Stimulated activated CD4-positive, alpha-beta T cell treated with anti-CD3 and anti-CD28 coated beads, Interleukin-12 subunit alpha, Interleukin-12 subunit beta, amount 100 ng/mL, for 24 hours (primary cell): ENCODE measurements around the gene FBXO41.
A peak's percentile ranks its signal among the peaks of the same experiment; 100 is the strongest.

Experiments used
- DNase-seq, 2 experiments: peaks; one replicate each; pipeline ENCODE4 v3.0.0-alpha.2; 2020; ENCODE audit warnings: low read depth in 2 of 2

The FBXO41 gene

DNA sequence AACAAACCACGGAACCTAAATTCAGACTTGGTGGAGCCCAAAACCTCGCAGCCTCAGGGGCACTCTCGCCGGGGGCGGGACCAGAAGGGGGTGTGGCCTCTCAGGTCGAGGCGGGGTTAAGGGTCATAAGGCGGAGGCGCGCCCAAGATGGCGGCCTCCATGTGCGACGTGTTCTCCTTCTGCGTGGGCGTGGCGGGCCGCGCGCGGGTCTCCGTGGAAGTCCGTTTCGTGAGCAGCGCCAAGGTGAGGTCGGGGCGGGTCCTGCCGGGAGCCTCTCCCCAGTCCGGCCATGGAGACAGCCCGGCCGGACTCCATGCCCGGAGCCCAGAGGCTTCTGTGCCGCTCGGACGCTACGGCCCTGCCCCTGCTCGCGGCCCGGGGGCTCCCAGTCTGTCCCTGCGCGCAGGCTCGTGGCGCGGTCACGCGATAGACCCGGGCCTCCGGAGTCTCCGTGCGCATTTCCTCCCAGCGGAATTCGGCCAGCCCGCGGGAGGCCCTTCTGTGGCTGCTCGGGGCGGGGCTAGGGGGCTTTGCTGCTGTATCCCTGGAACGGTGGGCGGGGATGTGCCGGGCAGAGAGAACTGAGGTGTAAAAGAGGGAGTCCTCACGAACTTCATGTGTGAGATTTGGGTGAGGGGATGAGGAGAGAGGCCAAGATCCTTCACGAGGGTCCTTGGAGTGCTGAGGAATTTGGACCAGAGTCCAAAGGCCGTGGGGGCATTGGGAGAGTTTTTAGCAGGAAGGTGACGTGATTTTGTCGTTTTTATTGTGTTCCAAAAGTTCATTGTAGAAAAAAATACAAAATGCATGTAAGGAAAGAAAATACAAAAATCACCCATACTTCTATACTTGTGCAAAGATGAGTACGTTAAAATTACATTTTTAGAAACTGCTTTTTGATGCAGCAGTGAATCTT is 69.9 kb downstream of the FBXO41 start, which contains the start of gene SMYD5:
Gene SMYD5, plus strand, starts transcription at position 126 of the 916 bp plus-strand sequence. Its CDS starts 22 bp downstream, at position 148.
- DNase-seq = peak; percentile 86 to 95

DNA sequence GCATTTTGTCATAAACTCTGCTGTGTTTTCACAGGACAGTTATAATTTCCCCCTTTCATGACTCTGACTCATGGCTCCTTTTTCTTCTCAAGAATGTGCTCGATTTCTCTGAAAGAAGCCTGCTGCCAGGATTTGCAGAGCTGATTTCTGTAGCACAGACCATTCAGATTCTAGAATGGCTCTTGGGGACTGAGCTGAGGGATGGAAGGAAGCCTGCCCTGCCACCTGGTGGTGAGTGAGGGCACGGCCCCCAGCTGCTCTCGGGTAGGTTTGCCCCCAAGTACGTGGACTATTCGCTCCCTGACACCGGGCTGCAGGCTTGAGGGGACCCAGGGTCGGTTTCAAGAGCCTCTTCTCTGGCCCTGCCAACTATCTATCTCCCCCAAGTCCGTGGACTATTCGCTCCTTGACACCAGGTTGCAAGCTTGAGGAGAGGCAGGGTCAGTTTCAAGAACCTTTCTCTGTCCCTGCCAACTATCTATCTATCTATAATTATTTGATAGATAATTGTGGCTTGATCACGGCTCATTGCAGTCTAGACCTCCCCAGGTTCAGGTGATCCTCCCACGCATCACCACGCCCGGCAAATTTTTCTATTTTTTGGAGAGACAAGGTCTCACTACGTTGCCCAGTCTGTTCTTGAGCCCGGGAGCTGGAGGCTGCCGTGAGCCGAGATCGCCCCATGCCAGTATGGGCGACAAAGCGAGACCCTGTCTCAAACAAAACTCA is 71.7 kb downstream of the FBXO41 start:
- DNase-seq = peak; percentile 45 to 75

DNA sequence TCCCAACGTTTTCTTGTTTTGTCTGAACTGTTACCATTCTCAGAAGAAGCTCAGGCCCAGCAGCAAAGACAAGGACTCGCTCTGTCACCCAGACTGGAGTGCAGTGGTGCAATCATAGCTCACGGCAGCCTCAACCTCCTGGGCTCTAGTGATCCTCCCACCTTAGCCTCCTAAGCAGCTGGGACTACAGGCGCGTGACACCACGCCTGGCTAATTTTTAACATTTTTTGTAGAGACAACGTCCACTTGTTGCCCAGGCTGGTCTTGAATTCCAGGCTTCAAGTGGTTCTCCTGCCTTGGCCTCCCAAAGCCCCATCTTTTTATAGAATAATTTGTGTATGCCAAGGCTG is 72.2 kb downstream of the FBXO41 start:
- DNase-seq = no peak

DNA sequence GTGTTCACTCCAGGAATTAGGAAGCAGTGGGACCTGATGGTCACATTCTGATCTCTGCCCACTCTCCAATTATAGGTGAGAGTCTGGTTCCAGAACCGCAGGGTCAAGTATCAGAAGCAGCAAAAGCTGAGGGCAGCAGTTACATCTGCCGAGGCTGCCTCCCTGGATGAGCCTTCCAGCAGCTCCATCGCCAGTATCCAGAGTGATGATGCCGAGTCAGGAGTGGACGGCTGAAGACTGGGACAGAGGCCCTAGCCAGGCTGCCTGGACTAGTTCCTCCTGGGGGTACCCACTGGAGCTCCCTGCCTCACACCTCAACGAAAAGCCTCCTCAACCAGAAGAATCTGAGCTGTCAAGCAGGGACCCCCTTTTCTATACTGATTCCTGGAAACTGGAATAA is 73.6 kb downstream of the FBXO41 start:
- no peak for DNase-seq

DNA sequence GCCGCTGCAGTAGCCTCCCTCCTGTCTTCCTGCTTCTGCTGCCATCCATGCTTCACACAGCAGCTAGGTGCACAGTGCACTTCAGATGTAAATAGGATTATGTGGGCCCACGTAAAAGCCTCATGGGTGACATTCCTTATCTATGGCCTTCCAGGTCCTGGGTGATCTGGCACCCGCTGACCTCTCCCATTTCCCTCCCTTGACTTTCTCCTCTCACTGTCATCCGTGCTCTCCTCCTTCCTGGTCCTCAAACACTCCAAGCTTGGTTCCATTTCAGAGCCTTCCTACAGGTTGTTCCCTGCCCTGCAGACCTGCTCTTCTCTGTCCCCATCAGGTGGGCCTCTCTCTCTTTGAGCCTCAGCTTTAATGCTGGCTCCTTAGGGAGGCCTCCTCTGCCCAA is 74.3 kb downstream of the FBXO41 start:
- no peak for DNase-seq

DNA sequence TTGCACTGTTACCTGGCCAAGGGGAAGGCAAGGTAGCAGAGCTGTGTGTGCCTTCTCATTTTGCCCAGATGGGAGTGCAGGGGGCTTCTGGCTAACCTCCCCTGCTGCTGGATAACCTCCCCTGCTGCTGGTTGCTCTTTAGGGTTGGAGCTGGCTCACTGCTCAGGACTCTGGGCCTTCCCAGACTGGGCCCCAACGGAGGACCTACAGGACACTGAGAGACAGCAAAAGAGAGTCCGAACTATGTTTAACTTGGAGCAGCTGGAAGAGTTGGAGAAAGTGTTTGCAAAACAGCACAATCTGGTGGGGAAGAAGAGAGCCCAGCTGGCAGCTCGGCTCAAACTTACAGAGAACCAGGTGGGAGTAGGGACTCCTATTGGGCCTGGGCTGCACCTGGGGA is 76.0 kb downstream of the FBXO41 start:
- DNase-seq = no peak

DNA sequence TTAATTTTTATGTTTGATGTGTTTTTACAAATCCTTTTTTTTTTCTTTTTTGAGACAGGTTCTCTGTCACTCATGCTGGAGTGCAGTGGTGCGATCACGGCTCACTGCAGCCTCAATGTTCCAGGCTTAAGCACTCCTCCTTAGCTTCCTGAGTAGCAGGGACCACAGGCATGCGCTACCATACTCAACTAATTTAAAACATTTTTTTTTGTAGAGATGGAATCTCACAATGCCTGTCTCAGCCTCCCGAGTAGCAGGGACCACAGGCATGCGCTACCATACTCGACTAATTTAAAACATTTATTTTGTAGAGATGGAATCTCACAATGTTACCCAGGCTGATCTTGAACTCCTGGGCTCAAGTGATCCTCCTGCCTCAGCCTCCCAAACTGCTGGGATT is 78.7 kb downstream of the FBXO41 start:
- DNase-seq = no peak
